Activated T-cell treated with anti-CD3 and anti-CD28 coated beads, Interleukin-2, amount 50 U/mL, for 24 hours (primary cell): ENCODE measurements around the gene NHLH1.

Experiments
- DNase-seq: peaks from one replicate; pipeline ENCODE4 v3.0.0-alpha.2; 2020
- H3K27ac Mint-ChIP-seq: 2 replicates; pipeline ENCODE4 v1.8.0; 2020; ENCODE audit warnings: mild to moderate bottlenecking, mixed read lengths
- H3K27me3 Mint-ChIP-seq: 2 replicates; pipeline ENCODE4 v1.8.0; 2020; ENCODE audit warnings: mixed read lengths
- H3K36me3 Mint-ChIP-seq: 2 replicates; pipeline ENCODE4 v1.8.0; 2020; ENCODE audit warnings: low read depth, mixed read lengths
- H3K4me1 Mint-ChIP-seq: 2 replicates; pipeline ENCODE4 v1.8.0; 2020; ENCODE audit warnings: low read depth, mixed read lengths
- H3K4me3 Mint-ChIP-seq: 2 replicates; pipeline ENCODE4 v1.8.0; 2020; ENCODE audit warnings: mild to moderate bottlenecking, moderate library complexity, mixed read lengths
- H3K9me3 Mint-ChIP-seq: 2 replicates; pipeline ENCODE4 v1.8.0; 2020; ENCODE audit warnings: mixed read lengths

Gene NHLH1

GRCh38 chr1:160420881-160421842 lies 54.3 kb downstream of the NHLH1 start:
- Mint-ChIP-seq H3K4me1 (no peaks in the 10 kb centered on the region), H3K27ac (no peak overlapping the region), H3K4me3 (no peak overlapping the region), H3K36me3 (no peaks in the 10 kb centered on the region), H3K27me3 (no peaks in the 10 kb centered on the region), H3K9me3 (no peaks in the 10 kb centered on the region)
- no peak for DNase-seq

DNA sequence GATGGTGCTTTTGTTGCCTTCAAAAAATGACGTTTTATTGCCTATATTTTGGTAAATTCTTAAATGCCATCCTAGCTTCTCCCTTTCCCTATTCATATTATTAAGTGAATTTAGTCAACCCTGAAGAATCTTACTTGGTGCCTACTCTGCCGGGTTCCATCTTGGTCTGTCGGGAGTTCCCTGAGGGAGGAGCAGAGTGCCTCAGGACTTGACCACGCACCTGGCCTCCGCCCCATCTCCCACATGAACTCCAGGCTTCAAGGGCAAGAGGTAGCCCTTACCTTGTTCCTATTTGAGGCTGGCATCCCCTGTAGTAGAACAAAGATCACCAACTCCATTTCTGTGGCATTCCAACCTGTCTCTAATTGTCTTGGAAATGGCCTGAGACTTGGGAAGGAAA lies 55.0 kb downstream of the NHLH1 start:
- no peak overlapping the region for H3K27ac Mint-ChIP-seq
- no peaks in the 10 kb centered on the region for H3K36me3 Mint-ChIP-seq
- H3K4me1 Mint-ChIP-seq, result no peaks in the 10 kb centered on the region

More for the DNA sequence above, 55.0 kb downstream of the NHLH1 start:
- DNase-seq, result no peak
- Mint-ChIP-seq H3K27me3 (no peaks in the 10 kb centered on the region), H3K9me3 (no peaks in the 10 kb centered on the region), H3K4me3 (no peak overlapping the region)
